GM12891 (cell line): Measurements from ENCODE around the gene CLEC4M.
"Not testable (repeated sequence)": the region's sequence is repeated elsewhere in the genome, so short reads cannot be mapped to it uniquely, and the experiment has no call there.

Source experiments
- DNase-seq: peaks from one replicate; pipeline ENCODE4 v3.0.0; 2011; ENCODE audit warnings: low spot score; ENCODE audit not compliant: insufficient read length
- FAIRE-seq: peaks from 2 replicates; lab custom pipeline; 2011; peaks lifted over from hg19 to GRCh38; lab: Jason Lieb, UNC
- PAX5 ChIP-seq: IDR thresholded peaks from 2 replicates; pipeline ENCODE4 v1.6.1; 2011; ENCODE audit warnings: low read length, moderate library complexity, mild to moderate bottlenecking; ENCODE audit not compliant: insufficient read depth, severe bottlenecking
- POLR2A ChIP-seq: IDR thresholded peaks from 2 replicates; pipeline ENCODE4 v1.6.1; 2011; ENCODE audit warnings: low read depth, low read length, control low read depth
- POLR2AphosphoS5 ChIP-seq: IDR thresholded peaks from 2 replicates; pipeline ENCODE4 v1.6.1; 2011; ENCODE audit warnings: low read depth, low read length, control low read depth
- POU2F2 ChIP-seq: IDR thresholded peaks from 2 replicates; pipeline ENCODE4 v1.6.1; 2011; ENCODE audit warnings: low read depth, mild to moderate bottlenecking, control low read depth, low read length, moderate library complexity
- SPI1 ChIP-seq: IDR thresholded peaks from 2 replicates; pipeline ENCODE4 v1.6.1; 2011; ENCODE audit warnings: low read depth, low read length, control low read depth
- TAF1 ChIP-seq: IDR thresholded peaks from 2 replicates; pipeline ENCODE4 v1.6.1; 2011; ENCODE audit warnings: low read depth, low read length, control low read depth

CLEC4M gene

GRCh38 chr19:7787141-7787540, 24.1 kb downstream of the CLEC4M start:
- no peak for FAIRE-seq
- TF ChIP-seq POLR2AphosphoS5 (no peak), SPI1 (no peak), PAX5 (no peak), POU2F2 (no peak), POLR2A (no peak), TAF1 (no peak)
- no peak for DNase-seq

DNA sequence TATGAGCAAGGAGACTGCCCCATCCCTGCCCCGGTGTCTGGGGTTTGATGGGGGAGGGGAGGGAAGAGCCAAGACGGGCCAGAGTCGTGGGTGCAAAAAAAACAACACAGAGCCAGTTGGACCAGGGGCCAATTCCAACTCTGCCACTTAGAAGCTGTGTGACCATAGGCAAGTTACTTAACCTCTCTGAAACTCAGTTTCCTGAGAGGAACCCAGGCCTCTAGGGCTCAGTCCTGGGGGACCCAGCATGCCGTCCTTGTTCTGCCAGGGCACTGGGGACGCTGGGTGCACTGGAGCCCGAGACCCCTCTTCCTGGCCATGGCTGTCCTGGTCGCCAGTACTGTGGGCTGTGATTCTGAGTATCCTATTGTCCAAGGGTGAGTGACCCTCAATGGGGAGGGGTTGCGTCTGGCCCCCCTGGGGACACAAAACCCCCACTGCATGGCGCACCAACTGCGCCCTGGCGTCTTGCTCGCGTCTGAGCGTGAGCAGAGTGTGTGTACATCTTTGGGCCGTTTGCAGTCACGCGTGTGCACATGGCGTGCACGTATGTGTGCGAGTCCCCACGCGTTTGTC, 24.6 kb downstream of the CLEC4M start:
- TF ChIP-seq SPI1 (no peak), POLR2AphosphoS5 (no peak), POU2F2 (no peak), TAF1 (no peak), POLR2A (no peak)
- FAIRE-seq (no peak), DNase-seq (no peak)

GRCh38 chr19:7788178-7788932, 25.3 kb downstream of the CLEC4M start:
- peak; percentile 26 for DNase-seq
- peak; percentile 41 for FAIRE-seq
- TF ChIP-seq POLR2A (no peak), PAX5 (no peak)

DNA sequence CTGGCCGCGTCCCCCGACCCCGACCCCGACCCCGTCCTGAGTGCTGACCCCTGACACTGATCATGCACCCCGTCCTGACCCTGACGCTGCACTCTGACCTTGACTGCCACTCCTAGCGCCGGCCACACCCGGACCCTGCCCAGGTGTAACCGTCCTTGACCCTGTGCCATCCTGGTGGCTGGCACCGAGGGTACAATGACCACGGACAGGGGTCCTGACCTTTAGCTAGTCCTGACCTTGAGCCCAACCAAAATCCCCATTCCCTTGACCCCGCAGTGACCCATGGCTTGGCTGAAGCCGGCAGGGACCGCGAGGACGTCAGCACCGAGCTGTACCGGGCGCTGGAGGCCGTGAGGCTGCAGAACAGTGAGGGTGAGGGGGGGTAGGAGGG, 25.9 kb downstream of the CLEC4M start:
- FAIRE-seq = peak; percentile 13

GRCh38 chr19:7789447-7789846, 26.4 kb downstream of the CLEC4M start:
- FAIRE-seq (peak; percentile 20), DNase-seq (peak; percentile 63)
- no peak for TF ChIP-seq SPI1
- TF ChIP-seq POLR2A = no peak
- no peak for TF ChIP-seq PAX5
- TF ChIP-seq POLR2AphosphoS5 = no peak
- no peak for TF ChIP-seq POU2F2
- no peak for TF ChIP-seq TAF1

More for the DNA sequence above, 25.9 kb downstream of the CLEC4M start:
- DNase-seq = no peak
- TF ChIP-seq POU2F2 (no peak), POLR2AphosphoS5 (no peak), POLR2A (no peak), PAX5 (no peak), SPI1 (no peak), TAF1 (no peak)

DNA sequence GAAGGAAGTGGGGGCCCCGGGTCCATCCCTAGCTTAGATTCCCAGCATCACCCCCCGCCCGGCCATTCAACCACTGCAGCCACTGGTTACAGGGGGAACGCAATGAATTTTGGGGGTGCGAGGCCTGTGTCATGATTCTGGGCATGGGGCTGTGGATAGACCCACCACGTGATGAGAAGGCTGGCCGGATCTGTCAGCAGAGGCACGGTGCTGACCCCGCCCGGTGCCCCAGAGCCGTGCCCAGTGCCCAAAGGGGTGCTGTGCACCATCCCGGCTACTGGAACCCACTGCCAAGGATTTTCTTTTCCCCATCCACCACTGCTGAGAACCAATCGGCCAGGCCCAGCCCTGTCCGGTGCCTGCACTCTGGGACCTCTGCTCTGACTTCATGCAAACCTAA, 27.4 kb downstream of the CLEC4M start:
- DNase-seq (no peak), FAIRE-seq (no peak)
- TF ChIP-seq TAF1 (no peak), POLR2A (no peak), POLR2AphosphoS5 (no peak), POU2F2 (no peak), PAX5 (no peak), SPI1 (no peak)

GRCh38 chr19:7792281-7792680, 29.2 kb downstream of the CLEC4M start:
- TF ChIP-seq SPI1 (no peak), POLR2A (no peak), POLR2AphosphoS5 (no peak), PAX5 (no peak), TAF1 (no peak), POU2F2 (no peak)
- FAIRE-seq (no peak), DNase-seq (no peak)

DNA sequence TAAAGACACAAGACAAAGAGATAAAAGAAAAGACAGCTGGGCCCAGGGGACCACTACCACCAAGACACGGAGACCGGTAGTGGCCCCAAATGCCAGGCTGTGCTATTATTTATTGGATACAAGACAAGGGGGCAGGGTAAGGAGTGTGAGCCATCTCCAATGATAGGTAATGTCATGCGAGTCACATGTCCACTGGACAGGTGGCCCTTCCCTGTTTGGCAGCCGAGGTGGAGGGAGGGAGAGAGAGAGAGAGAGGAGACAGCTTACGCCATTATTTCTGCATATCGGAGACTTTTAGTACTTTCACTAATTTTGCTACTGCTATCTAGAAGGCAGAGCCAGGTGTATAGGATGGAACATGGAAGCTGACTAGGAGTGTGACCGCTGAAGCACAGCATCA, 29.7 kb downstream of the CLEC4M start:
- FAIRE-seq = not testable (repeated sequence)

GRCh38 chr19:7793493-7793892, 30.4 kb downstream of the CLEC4M start:
- no peak for TF ChIP-seq TAF1
- TF ChIP-seq POLR2AphosphoS5 = no peak
- TF ChIP-seq POU2F2 = no peak
- DNase-seq (no peak), FAIRE-seq (no peak)

More for the DNA sequence above, 29.7 kb downstream of the CLEC4M start:
- DNase-seq = not testable (repeated sequence)

- FAIRE-seq (no peak), DNase-seq (no peak)
- TF ChIP-seq POU2F2 (no peak), TAF1 (no peak), PAX5 (no peak), SPI1 (no peak), POLR2A (no peak), POLR2AphosphoS5 (no peak)
These were observed 32.6 kb downstream of the CLEC4M start for GRCh38 chr19:7795555-7796161.
